VCaP (cell line): ENCODE data around the gene MFSD6.

Experiments
- H3K27ac ChIP-seq: fragments of 450-650 bp; 2 replicates; pipeline ENCODE4 v1.5.1; 2017
- TF ChIP-seq, protein P1 (sequence below): fragments of 450-650 bp; conservative IDR thresholded peaks from 2 replicates; pipeline ENCODE4 v1.5.1; 2017; ENCODE audit warnings: mild to moderate bottlenecking, moderate library complexity

MFSD6 gene

DNA sequence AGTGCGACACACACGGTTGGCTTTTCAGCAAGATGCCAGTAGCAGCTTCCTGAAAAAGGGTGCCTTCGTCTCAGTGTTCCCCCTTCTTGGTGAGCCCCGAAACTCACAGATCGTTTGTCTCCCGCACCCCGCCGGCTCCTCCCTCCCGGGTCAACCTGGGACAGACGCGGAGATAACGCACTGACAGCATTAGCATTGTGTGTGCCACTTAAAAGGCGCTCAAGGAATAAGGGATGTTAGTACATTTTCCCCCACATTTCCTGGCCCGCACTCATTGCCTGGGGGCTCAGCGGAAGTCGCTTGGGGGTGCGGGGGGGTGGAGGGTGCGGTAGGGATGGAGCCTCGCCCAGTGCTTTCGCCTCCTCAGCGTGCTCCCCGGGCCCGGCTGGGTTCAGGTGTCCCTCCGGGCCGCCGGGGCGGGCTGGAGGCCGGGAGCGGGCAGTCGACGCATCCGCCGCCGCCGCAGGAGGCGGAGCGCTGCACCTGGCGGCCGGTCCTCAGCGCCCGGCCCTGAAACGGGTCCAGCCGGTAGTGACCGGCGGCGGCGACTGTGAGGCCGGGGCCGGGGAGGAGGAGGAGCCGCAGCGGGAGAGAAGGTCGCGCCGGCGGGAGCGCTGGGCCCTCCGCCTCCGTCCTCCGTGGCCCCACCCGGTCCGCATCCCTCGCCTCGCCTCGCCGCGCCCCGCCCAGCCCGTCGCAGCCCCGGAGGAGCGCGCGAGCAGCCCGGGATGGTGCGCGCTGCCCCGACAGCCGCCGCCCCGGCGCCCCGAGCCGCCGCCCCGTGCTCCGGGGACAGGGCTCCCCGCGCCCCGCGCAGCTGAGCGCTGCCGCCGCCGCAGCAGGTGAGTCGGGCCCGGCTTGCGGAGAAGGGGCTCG lies at the start of gene MFSD6:
MFSD6 (plus strand) TSS at position 694 of the 876 bp plus-strand sequence. CDS start 27,675 bp downstream, outside the sequence.
- TF ChIP-seq, protein P1, sequence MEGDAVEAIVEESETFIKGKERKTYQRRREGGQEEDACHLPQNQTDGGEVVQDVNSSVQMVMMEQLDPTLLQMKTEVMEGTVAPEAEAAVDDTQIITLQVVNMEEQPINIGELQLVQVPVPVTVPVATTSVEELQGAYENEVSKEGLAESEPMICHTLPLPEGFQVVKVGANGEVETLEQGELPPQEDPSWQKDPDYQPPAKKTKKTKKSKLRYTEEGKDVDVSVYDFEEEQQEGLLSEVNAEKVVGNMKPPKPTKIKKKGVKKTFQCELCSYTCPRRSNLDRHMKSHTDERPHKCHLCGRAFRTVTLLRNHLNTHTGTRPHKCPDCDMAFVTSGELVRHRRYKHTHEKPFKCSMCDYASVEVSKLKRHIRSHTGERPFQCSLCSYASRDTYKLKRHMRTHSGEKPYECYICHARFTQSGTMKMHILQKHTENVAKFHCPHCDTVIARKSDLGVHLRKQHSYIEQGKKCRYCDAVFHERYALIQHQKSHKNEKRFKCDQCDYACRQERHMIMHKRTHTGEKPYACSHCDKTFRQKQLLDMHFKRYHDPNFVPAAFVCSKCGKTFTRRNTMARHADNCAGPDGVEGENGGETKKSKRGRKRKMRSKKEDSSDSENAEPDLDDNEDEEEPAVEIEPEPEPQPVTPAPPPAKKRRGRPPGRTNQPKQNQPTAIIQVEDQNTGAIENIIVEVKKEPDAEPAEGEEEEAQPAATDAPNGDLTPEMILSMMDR: peak; percentile 19; the same call in 1 of the 2 replicates
- H3K27ac ChIP-seq: peak within 1 kb of the TSS; percentile 86

DNA sequence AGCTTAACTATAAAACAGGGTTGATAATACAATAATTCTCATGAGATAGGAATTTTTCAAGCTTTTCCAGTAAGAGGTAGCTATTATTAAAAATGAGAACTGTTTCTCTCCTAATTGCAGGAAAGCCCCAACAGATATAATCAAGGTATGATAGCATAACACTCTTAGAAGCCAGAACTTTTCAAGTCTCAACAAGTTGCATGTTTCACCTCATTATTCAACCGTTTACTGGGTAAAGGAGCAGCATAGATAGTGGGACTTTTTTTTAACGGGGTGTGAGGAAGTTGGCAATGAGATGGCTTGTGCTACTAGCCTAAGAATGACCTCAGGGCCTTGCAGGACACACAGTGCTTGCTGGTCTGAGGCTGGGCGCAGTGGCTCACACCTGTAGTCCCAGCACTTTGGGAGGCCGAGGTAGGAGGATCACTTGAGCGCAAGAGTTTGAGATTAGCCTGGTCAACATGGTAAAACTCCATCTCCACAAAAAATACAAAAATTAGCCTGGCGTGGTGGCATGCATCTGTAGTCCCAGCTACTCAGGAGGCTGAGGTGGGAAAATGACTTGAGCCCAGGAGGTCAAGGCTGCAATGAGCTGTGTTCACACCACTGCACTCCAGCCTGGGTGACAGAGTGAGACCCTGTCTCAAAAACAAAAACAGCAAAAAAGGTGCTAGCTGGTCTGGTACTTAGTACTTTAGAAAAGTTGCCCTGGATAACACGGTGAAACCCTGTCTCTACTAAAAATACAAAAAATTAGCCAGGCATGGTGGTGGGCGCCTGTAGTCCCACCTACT lies 49.3 kb upstream of the MFSD6 start:
- peak overlapping the region; percentile 84 for H3K27ac ChIP-seq

DNA sequence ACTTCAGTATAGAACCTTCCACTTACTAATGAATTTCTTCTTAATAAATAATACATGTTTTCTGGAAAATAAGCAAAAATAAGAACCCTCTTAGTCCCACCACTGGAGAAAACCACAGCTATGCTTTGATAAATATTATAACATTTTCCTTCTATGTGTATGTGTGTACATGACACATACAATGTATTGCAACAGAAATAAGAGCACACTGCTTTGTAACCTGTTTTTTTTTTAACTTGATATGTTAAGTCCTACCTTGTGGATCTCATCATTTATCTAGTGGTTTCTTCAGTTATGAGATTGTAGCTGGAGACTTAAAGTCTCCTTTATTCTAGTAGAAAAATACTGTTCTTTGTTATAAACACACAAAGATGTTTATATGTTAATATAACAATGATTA lies 47.6 kb upstream of the MFSD6 start:
- TF ChIP-seq, protein P1: no peak
- peak overlapping the region; percentile 84 for H3K27ac ChIP-seq

DNA sequence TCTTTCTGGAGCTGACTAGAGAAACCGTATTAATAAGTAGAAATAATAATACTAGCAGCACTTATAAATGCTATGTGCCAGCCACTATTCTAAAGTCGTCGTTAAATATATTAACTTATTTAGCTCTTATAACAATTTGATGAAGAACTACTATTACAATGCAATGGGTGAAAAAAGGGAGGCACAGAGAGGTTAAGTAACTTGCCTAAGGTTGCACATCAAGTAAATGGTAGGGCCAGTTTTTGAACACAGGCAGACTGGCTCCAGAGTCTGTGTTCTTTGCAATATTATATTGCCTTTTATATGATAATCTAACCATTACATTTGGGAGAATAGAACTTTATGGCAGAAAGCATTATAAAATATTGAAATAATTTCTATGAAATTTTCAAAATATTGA lies 47.2 kb upstream of the MFSD6 start:
- TF ChIP-seq, protein P1: no peak
- peak overlapping the region; percentile 84 for H3K27ac ChIP-seq

DNA sequence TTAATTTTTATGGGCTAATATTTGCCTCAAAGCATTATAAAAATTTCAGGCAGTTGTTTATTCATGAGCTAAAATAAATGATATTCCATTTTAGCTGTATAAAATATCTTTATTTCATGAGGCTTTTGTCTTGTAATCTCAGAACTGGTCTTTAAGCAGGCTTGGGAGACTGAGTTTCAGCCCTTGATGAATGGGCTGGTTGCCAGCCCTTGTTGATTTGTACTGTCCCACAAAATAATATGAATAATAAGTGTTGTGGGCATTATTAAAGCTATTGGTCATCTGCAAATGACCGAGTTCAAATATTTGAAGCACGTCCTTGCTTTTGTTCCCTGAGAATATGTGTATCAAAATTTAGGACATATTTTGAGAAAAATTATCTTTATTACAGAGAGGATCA lies 46.6 kb upstream of the MFSD6 start:
- peak overlapping the region; percentile 84 for H3K27ac ChIP-seq
- TF ChIP-seq, protein P1: no peak

DNA sequence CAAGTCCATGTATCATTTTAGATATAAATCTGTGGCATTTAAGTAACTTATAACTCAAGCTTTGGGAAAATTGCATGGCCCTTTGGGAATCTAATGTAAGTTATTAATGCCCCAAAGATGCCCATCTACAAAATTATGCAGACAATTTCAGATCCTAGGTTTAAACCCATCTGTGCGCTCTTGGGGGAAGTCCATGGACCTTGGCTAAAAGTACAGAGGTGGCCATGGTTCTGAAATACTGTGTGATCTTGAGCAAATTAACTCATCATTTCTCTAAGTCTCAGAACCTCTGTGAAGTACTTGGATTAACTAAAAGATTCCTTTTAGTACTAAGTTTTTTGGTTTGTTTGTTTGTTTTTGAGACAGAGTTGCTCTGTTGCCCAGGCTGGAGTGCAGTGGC lies 45.3 kb upstream of the MFSD6 start:
- TF ChIP-seq, protein P1: no peak
- H3K27ac ChIP-seq: no peak overlapping the region

DNA sequence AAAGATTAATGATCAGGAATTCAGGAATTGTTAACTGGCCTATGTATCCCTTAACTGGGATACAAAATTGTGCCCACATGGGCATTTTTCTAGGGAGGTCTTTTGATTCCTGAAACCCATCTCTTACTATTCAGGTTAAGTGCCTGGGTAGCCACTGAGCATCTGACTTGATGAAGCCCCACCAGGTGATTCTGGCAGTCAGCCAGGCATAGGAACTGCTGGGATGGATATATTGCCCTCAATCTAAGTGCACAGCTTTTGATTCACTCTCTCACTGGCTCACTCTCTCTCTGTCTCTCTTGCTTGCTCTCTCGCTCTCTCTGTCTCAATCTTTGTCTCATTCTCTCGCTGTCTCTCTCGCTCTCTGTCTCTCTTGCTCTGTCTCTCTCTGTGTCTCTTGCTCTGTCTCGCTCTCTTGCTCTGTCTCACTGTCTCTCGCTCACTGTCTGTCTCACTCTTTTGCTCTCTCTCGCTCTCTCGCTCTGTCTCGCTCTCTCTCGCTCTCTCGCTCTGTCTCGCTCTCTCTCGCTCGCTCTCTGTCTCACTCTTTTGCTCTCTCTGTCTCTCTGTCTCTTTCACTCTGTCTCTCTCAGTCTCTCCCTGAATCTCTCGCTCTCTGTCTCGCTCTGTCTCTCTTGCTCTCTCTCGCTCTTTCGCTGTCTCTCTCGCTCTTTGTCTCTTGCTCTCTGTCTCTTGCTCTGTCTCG lies 42.5 kb upstream of the MFSD6 start:
- no peak overlapping the region for H3K27ac ChIP-seq
- TF ChIP-seq, protein P1: no peak
